H1 (cell line): ENCODE results near the gene NEK4. TPM values are rescaled to one million over a fixed set of nuclear protein-coding genes. Genes with fewer than 3 reads are reported as not detected.

ENCODE experiments used
- CTCF ChIA-PET: fragments of 300-600 bp; sonication (Branson Sonifier 250); formaldehyde crosslinking; loops from one replicate; lab custom pipeline; 2021; ENCODE audit not compliant: partially characterized antibody; lab: Charles Lee
- POLR2A ChIA-PET: fragments of 300-600 bp; sonication (Branson Sonifier 250); formaldehyde crosslinking; loops from one replicate; lab custom pipeline; 2021; ENCODE audit warnings: inconsistent platforms; ENCODE audit not compliant: partially characterized antibody; lab: Charles Lee
- DNase-seq, 2 experiments: peaks; one replicate each; pipeline versions ENCODE4 v3.0.0 to v3.0.0-alpha.2; 2010 to 2022; ENCODE audit warnings: low spot score in 2 of 2, low read depth in 1 of 2, mixed read lengths in 1 of 2
- FAIRE-seq: peaks from 2 replicates; lab custom pipeline; 2011; peaks lifted over from hg19 to GRCh38; lab: Jason Lieb, UNC
- H2AFZ ChIP-seq: 2 replicates; pipeline ENCODE4 v1.8.1; 2012; ENCODE audit warnings: low read length, inconsistent platforms
- H2AK5ac ChIP-seq: 2 replicates; pipeline ENCODE4 v1.6.1; 2013; ENCODE audit warnings: low read depth, low read length
- H2BK120ac ChIP-seq: replicated peaks from 2 replicates; pipeline ENCODE3; 2013; ENCODE audit warnings: low read depth, low read length, inconsistent platforms
- H2BK12ac ChIP-seq: 2 replicates; pipeline ENCODE4 v1.6.1; 2013; ENCODE audit warnings: low read depth, low read length
- H2BK15ac ChIP-seq: 2 replicates; pipeline ENCODE4 v1.6.1; 2013; ENCODE audit warnings: low read length
- H2BK20ac ChIP-seq: 2 replicates; pipeline ENCODE4 v1.6.1; 2013; ENCODE audit warnings: low read length
- H2BK5ac ChIP-seq: 2 replicates; pipeline ENCODE4 v1.6.1; 2013; ENCODE audit warnings: low read depth, low read length
- H3K14ac ChIP-seq: 2 replicates; pipeline ENCODE4 v1.6.1; 2013; ENCODE audit warnings: inconsistent platforms; ENCODE audit not compliant: insufficient read length
- H3K18ac ChIP-seq: 2 replicates; pipeline ENCODE4 v1.6.1; 2013; ENCODE audit warnings: low read length; ENCODE audit errors: extremely low read depth
- H3K23ac ChIP-seq: 2 replicates; pipeline ENCODE4 v1.6.1; 2013; ENCODE audit warnings: inconsistent platforms; ENCODE audit not compliant: insufficient read length
- H3K23me2 ChIP-seq: 2 replicates; pipeline ENCODE4 v1.6.1; 2013; ENCODE audit warnings: low read depth, low read length
- H3K27ac ChIP-seq: 2 replicates; pipeline ENCODE4 v1.6.1; 2011; ENCODE audit warnings: low read depth, low read length, inconsistent platforms
- H3K27me3 ChIP-seq, 4 experiments: replicated peaks in 1 of 4; 1 replicate in 1 of 4; 2 replicates in 3 of 4; pipeline versions ENCODE4 v1.6.1 to v1.8.1; 2011 to 2013; ENCODE audit warnings: low read length in 3 of 4, mild to moderate bottlenecking in 3 of 4, inconsistent platforms in 2 of 4, mixed read lengths in 2 of 4, moderate library complexity in 1 of 4; ENCODE audit not compliant: control insufficient read depth in 3 of 4, insufficient read depth in 3 of 4; ENCODE audit errors: extremely low read depth in 1 of 4
- H3K36me3 ChIP-seq, 4 experiments: 2 replicates each; pipeline versions ENCODE4 v1.6.1 to v1.8.1; 2011 to 2013; ENCODE audit warnings: mild to moderate bottlenecking in 4 of 4, low read length in 3 of 4, moderate library complexity in 2 of 4, control low read depth in 1 of 4, inconsistent platforms in 1 of 4; ENCODE audit not compliant: insufficient read depth in 4 of 4, control insufficient read depth in 2 of 4
- H3K4ac ChIP-seq: replicated peaks from 2 replicates; pipeline ENCODE3; 2013; ENCODE audit warnings: low read length, low read depth, mixed read lengths, inconsistent platforms; ENCODE audit not compliant: insufficient read length
- H3K4me1 ChIP-seq, 4 experiments: replicated peaks in 1 of 4; 1 replicate in 1 of 4; 2 replicates in 3 of 4; pipeline versions ENCODE4 v1.6.1 to v1.8.1; 2011 to 2013; ENCODE audit warnings: low read length in 3 of 4, inconsistent platforms in 2 of 4, mixed read lengths in 1 of 4; ENCODE audit not compliant: insufficient read depth in 4 of 4, control insufficient read depth in 3 of 4
- H3K4me2 ChIP-seq, 2 experiments: 2 replicates each; pipeline versions ENCODE4 v1.6.1 to v1.8.1; 2011 to 2013; ENCODE audit warnings: low read depth in 2 of 2, low read length in 2 of 2, control low read depth in 1 of 2, inconsistent platforms in 1 of 2, mild to moderate bottlenecking in 1 of 2; ENCODE audit not compliant: insufficient read depth in 1 of 2
- H3K4me3 ChIP-seq, 4 experiments: fragments of 200-600, 300-600 bp in 1 of 4; sonication (generic), shearing (Covaris generic), sonication (Bioruptor Twin) in 1 of 4; 2 replicates each; pipeline versions ENCODE4 v1.5.1 to v1.8.1; 2011 to 2016; ENCODE audit warnings: low read length in 4 of 4, low read depth in 3 of 4, control low read depth in 2 of 4, inconsistent platforms in 2 of 4, mild to moderate bottlenecking in 2 of 4, mixed read lengths in 1 of 4, moderate library complexity in 1 of 4; ENCODE audit not compliant: insufficient read depth in 2 of 4; ENCODE audit errors: extremely low read depth in 1 of 4
- H3K56ac ChIP-seq: replicated peaks from 2 replicates; pipeline ENCODE3; 2013; ENCODE audit warnings: low read depth, mild to moderate bottlenecking, mixed read lengths, low read length, inconsistent platforms; ENCODE audit not compliant: insufficient read length
- H3K79me1 ChIP-seq: 2 replicates; pipeline ENCODE4 v1.6.1; 2013; ENCODE audit warnings: low read depth, low read length, control low read depth
- H3K79me2 ChIP-seq, 2 experiments: 2 replicates each; pipeline versions ENCODE4 v1.6.1 to v1.8.1; 2012 to 2013; ENCODE audit warnings: low read length in 2 of 2, mild to moderate bottlenecking in 2 of 2, inconsistent platforms in 1 of 2; ENCODE audit not compliant: insufficient read depth in 2 of 2, control insufficient read depth in 1 of 2
- H3K9ac ChIP-seq, 4 experiments: replicated peaks in 1 of 4; 1 replicate in 1 of 4; 2 replicates in 3 of 4; pipeline versions ENCODE4 v1.6.1 to v1.8.1; 2011 to 2013; ENCODE audit warnings: low read depth in 3 of 4, low read length in 3 of 4, control low read depth in 2 of 4, mild to moderate bottlenecking in 2 of 4, moderate library complexity in 2 of 4, inconsistent platforms in 1 of 4; ENCODE audit errors: extremely low read depth in 1 of 4
- H3K9me3 ChIP-seq, 2 experiments: 2 replicates each; pipeline versions ENCODE4 v1.6.1 to v1.8.1; 2012 to 2013; ENCODE audit warnings: mild to moderate bottlenecking in 2 of 2, moderate library complexity in 2 of 2, control low read depth in 1 of 2, inconsistent platforms in 1 of 2, low read depth in 1 of 2, low read length in 1 of 2, mixed read lengths in 1 of 2; ENCODE audit not compliant: insufficient read depth in 2 of 2
- H4K20me1 ChIP-seq, 2 experiments: replicated peaks in 1 of 2; 2 replicates each; pipeline versions ENCODE3 to v1.8.1; 2011 to 2013; ENCODE audit warnings: inconsistent platforms in 2 of 2, low read length in 2 of 2, mild to moderate bottlenecking in 1 of 2; ENCODE audit not compliant: insufficient read depth in 2 of 2, control insufficient read depth in 1 of 2
- H4K5ac ChIP-seq: 2 replicates; pipeline ENCODE4 v1.6.1; 2013; ENCODE audit warnings: low read length, low read depth, mixed read lengths, inconsistent platforms; ENCODE audit not compliant: insufficient read length
- H4K8ac ChIP-seq: 2 replicates; pipeline ENCODE4 v1.8.0; 2013; ENCODE audit warnings: mild to moderate bottlenecking, moderate library complexity, low read length, inconsistent platforms; ENCODE audit not compliant: insufficient read depth; ENCODE audit errors: extremely low read depth
- H4K91ac ChIP-seq: replicated peaks from 2 replicates; pipeline ENCODE3; 2013; ENCODE audit warnings: low read length, mixed read lengths, inconsistent platforms; ENCODE audit not compliant: insufficient read length
- ATF3 ChIP-seq: IDR thresholded peaks from 2 replicates; pipeline ENCODE4 v1.6.1; 2011; ENCODE audit warnings: low read depth, mild to moderate bottlenecking, low read length; ENCODE audit not compliant: insufficient read depth
- BACH1 ChIP-seq: IDR thresholded peaks from 2 replicates; pipeline ENCODE4 v1.6.1; 2012; ENCODE audit warnings: low read length, improper control_type of control experiment
- BRCA1 ChIP-seq: IDR thresholded peaks from 2 replicates; pipeline ENCODE4 v1.6.1; 2012; ENCODE audit warnings: low read depth, low read length, improper control_type of control experiment
- CBX8 ChIP-seq: fragments of 300-800, 300-1000 bp; sonication (generic); IDR thresholded peaks from 2 replicates; pipeline ENCODE4 v1.7.1; 2016; ENCODE audit warnings: low read depth, low read length, borderline replicate concordance
- RBBP5 ChIP-seq: IDR thresholded peaks from 2 replicates; pipeline ENCODE4 v1.7.1; 2012; ENCODE audit warnings: low read depth, mild to moderate bottlenecking, inconsistent platforms, low read length, moderate library complexity, borderline replicate concordance
- SIX5 ChIP-seq: IDR thresholded peaks from 2 replicates; pipeline ENCODE4 v1.6.1; 2011; ENCODE audit warnings: mild to moderate bottlenecking, low read depth, low read length
- SP2 ChIP-seq: IDR thresholded peaks from 2 replicates; pipeline ENCODE4 v1.6.1; 2012; ENCODE audit warnings: mild to moderate bottlenecking, low read length, inconsistent platforms
- SP4 ChIP-seq: IDR thresholded peaks from 2 replicates; pipeline ENCODE4 v1.6.1; 2012; ENCODE audit warnings: low read length, inconsistent platforms
- SUZ12 ChIP-seq: fragments of 200-600 bp; sonication (generic); IDR thresholded peaks from 2 replicates; pipeline ENCODE4 v1.6.1; 2012; ENCODE audit warnings: mild to moderate bottlenecking, inconsistent platforms, low read length, moderate library complexity, mixed read lengths
- TCF12 ChIP-seq: IDR thresholded peaks from 2 replicates; pipeline ENCODE4 v1.6.1; 2011; ENCODE audit warnings: low read depth, mild to moderate bottlenecking, low read length
- YY1 ChIP-seq: IDR thresholded peaks from 2 replicates; pipeline ENCODE4 v1.6.1; 2011; ENCODE audit warnings: low read depth, mild to moderate bottlenecking, low read length
- WGBS, 2 experiments: shearing (Covaris generic) in 1 of 2; methylation state at CpG; one replicate each; pipeline versions ENCODE4 v1.1.6 to v1.1.7; 2013 to 2015; ENCODE audit warnings: low lambda C conversion rate in 2 of 2, mixed read lengths in 2 of 2, inconsistent platforms in 1 of 2, low coverage in 1 of 2, missing lambda C conversion rate in 1 of 2; ENCODE audit not compliant: insufficient replicate concordance in 2 of 2, insufficient coverage in 1 of 2, insufficient read length in 1 of 2; ENCODE audit errors: extremely low coverage in 1 of 2, missing lambda C conversion rate in 1 of 2; 5-methylcytosine and 5-hydroxymethylcytosine counted together
- polyA plus RNA-seq, 7 experiments: library from polyadenylated mRNA; depleted of rRNA in 3 of 7; stranded (reverse) in 5 of 7; unstranded in 2 of 7; fragments of >200 nt in 5 of 7; fragments of 200-250 nt in 2 of 7; gene quantifications; 1 replicate in 5 of 7; 2 replicates in 1 of 7; 4 replicates in 1 of 7; pipeline versions ENCODE4 v1.2.1 to v1.2.3, GENCODE V29; 2011 to 2013; ENCODE audit warnings: missing spikeins in 2 of 7, mixed read lengths in 2 of 7
- total RNA-seq: library from RNA; stranded (reverse); fragmentation: NEBNext Ultra II Directional; extraction: Animal tissue kit (Norgen Biotek cat#: 25700); gene quantifications from 2 replicates; pipeline ENCODE4 v1.2.1, GENCODE V29; 2021

The NEK4 gene
- total and polyA plus RNA-seq, 2 of the 8 experiments (the other 6 are each of a cell fraction or from before 2014, with no cell fraction given) = 7.5 to 40.0 TPM

GRCh38 chr3:52705688-52706686, 64.8 kb downstream of the NEK4 start, which contains the start of the genes GLT8D1 and SPCS1:
Gene GLT8D1 (minus strand): TSS chr3:52705791. CDS start chr3:52700460, 5,331 bp downstream.
Gene SPCS1 (plus strand): TSS chr3:52706106. CDS start chr3:52706247, 141 bp downstream.
- Histone ChIP-seq H2BK20ac (no peak within 1 kb of the TSS), H3K9ac (peak within 1 kb of the TSS; percentile 55 to 85 (median 68)), H2AFZ (peak within 1 kb of the TSS; percentile 93; the same call in 1 of the 2 replicates), H3K56ac (peak within 1 kb of the TSS; percentile 77), H2AK5ac (no peak within 1 kb of the TSS; the same call in 1 of the 2 replicates), H3K79me2 (peaks cover 0 to 34% of the 10 kb centered on the region in 2 experiments; a peak in 2 of 4 replicates), H3K4me1 (peaks cover 0 to 5% (median 2%) of the 10 kb centered on the region in 4 experiments; a peak in 5 of 7 replicates), H3K27ac (peak within 1 kb of the TSS; percentile 70), H3K36me3 (peaks cover 0 to 9% (median 1%) of the 10 kb centered on the region in 4 experiments; a peak in 3 of 8 replicates), H3K23me2 (peaks cover 13% of the 10 kb centered on the region), H3K27me3 (no peaks in the 10 kb centered on the region), H4K20me1 (no peaks in the 10 kb centered on the region), H3K23ac (no peak within 1 kb of the TSS), H4K5ac (peak within 1 kb of the TSS; percentile 82), H3K79me1 (peaks cover 8% of the 10 kb centered on the region), H2BK5ac (peak within 1 kb of the TSS; percentile 88), H3K18ac (peak within 1 kb of the TSS; percentile 97), H2BK120ac (no peak within 1 kb of the TSS), H2BK12ac (no peak within 1 kb of the TSS), H3K4ac (peak within 1 kb of the TSS; percentile 91), H4K8ac (peak within 1 kb of the TSS; percentile 92), H3K14ac (no peak within 1 kb of the TSS), H3K4me2 (peak within 1 kb of the TSS; percentile 94 to 99), H2BK15ac (peak within 1 kb of the TSS; percentile 46; the same call in 1 of the 2 replicates), H3K9me3 (no peaks in the 10 kb centered on the region), H3K4me3 (peak within 1 kb of the TSS; percentile 70 to 93 (median 82)), H4K91ac (peak within 1 kb of the TSS; percentile 91)
- peak in 1 of 2 experiments; percentile 90 for DNase-seq
- ChIA-PET POLR2A (interaction anchor here (0.6 to 18.8 kb wide), 6 partner anchors 10 to 337 kb away, joined by 3 to 347 read pairs (median 5); partner anchors contain the start of genes GNL3 and PBRM1), CTCF (interaction anchor here (1.0 kb wide), 1 partner anchor 9 kb away, joined by 3 read pairs; no protein-coding TSS in a partner anchor)
- no peak for FAIRE-seq
- WGBS, 2 experiments = 3% methylated on average over 94 of the region's 94 CpGs; no CpG with 5 or more reads in 1 of the 2 experiments
- TF ChIP-seq SP4 (peak; percentile 84; the same call in 1 of the 2 replicates), YY1 (peak; percentile 89), CBX8 (no peak), ATF3 (no peak), SP2 (no peak), BACH1 (no peak), SIX5 (no peak), BRCA1 (no peak), SUZ12 (no peak), RBBP5 (peak; percentile 89), TCF12 (no peak)
